MM.1S (cell line): ENCODE results near the gene MFSD6L.

Experiments used
- CTCF ChIP-seq: fragments of 300-600 bp; sonication (generic); IDR thresholded peaks from 2 replicates; pipeline ENCODE4 v1.5.1; 2016; ENCODE audit warnings: antibody characterized with exemption, low read length, mixed read lengths
- EZH2phosphoT487 ChIP-seq: fragments of 300-600 bp; sonication (generic); IDR thresholded peaks from 2 replicates; pipeline ENCODE4 v1.6.1; 2018; ENCODE audit warnings: antibody characterized with exemption, low read length

- TF ChIP-seq EZH2phosphoT487 (no peak), CTCF (no peak)
Measured at GRCh38 chr17:8821446-8822105, 22.4 kb upstream of the MFSD6L start.
